Stimulated activated CD4-positive, alpha-beta T cell treated with anti-CD3 and anti-CD28 coated beads, Interleukin-4, amount 100 ng/mL, for 1 hour (primary cell): ENCODE measurements around the gene SCAMP1.

Experiments
- DNase-seq: peaks from one replicate; pipeline ENCODE4 v3.0.0-alpha.2; 2020

SCAMP1 gene

GRCh38 chr5:78515670-78516069 lies 155.3 kb downstream of the SCAMP1 start:
- DNase-seq = no peak

- DNase-seq = no peak
These were observed 158.2 kb downstream of the SCAMP1 start for GRCh38 chr5:78518365-78519197.

GRCh38 chr5:78519198-78519941 lies 159.0 kb downstream of the SCAMP1 start:
- no peak for DNase-seq

GRCh38 chr5:78521455-78521854 lies 161.0 kb downstream of the SCAMP1 start:
- DNase-seq = no peak

- DNase-seq = no peak
These were observed 162.3 kb downstream of the SCAMP1 start for GRCh38 chr5:78522476-78523260.

GRCh38 chr5:78523314-78524193 lies 163.1 kb downstream of the SCAMP1 start:
- no peak for DNase-seq

GRCh38 chr5:78526049-78526525 lies 165.7 kb downstream of the SCAMP1 start:
- DNase-seq = no peak

- DNase-seq = no peak
These were observed 166.8 kb downstream of the SCAMP1 start for GRCh38 chr5:78527054-78527859.

GRCh38 chr5:78527925-78528324 lies 167.5 kb downstream of the SCAMP1 start:
- no peak for DNase-seq
